ENCODE data around the gene CD24.

Gene CD24

DNA sequence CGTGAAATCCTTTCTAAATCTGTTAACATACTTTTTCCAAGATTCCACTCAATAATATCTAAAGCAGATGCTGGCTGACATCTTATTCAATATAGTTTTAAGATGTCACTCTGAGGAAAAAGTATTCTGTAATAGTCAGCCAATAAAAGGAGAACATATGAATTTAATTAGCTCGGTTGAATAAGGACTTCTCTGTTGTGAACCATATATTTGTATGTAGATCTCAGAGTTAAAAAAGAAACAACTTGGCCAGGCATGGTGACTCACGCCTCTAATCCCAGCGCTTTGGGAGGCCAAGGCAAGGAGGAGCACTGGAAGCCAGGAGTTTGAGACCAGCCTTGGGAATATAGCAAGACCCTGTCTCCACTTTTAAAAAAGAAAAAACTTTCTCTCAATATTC lies 7.4 kb upstream of the CD24 start:
- Histone ChIP-seq H3K4me1 (ENCODE audit: control insufficient read depth in 1 of 2, insufficient read depth in 2 of 2, low read length in 2 of 2) (no peaks in the 10 kb centered on the region), H3K36me3 (ENCODE audit: control insufficient read depth in 1 of 2, insufficient read depth in 2 of 2, low read length in 2 of 2) (no peaks in the 10 kb centered on the region), H3K27me3 (ENCODE audit: control insufficient read depth in 1 of 2, insufficient read depth in 2 of 2, low read length in 2 of 2) (peaks cover 0 to 4% of the 10 kb centered on the region in 2 donors), H3K9ac (ENCODE audit: low read depth in 1 of 2, low read length in 2 of 2) (no peak overlapping the region), H3K27ac (ENCODE audit: low read depth, low read length) (no peak overlapping the region), H3K9me3 (ENCODE audit: control insufficient read depth in 1 of 2, low read length in 2 of 2) (no peaks in the 10 kb centered on the region), H3K4me3 (ENCODE audit: low read depth in 1 of 2, low read length in 2 of 2) (no peak overlapping the region)

DNA sequence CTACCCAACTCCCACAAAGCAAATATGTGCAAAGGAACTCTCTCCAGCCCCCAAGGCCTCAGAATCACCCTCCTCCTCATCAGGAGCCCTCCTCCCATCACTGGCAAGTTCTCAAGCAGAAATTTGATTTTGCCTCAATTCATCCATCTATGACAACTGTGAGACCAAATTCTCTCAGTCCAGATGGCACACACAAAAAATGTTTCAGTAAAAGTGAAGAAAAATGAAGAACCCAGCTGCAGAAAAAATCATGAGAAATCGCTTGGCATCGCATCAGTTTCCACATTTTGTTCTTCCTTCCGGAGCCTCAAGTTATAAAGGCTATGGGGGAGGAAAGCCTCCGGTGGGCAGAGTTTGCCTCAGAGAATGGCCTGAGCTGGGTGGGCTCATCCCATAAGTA lies 6.4 kb upstream of the CD24 start:
- Histone ChIP-seq H3K4me1 (ENCODE audit: control insufficient read depth in 1 of 2, insufficient read depth in 2 of 2, low read length in 2 of 2) (peaks cover 4 to 6% of the 10 kb centered on the region in 2 donors), H3K36me3 (ENCODE audit: control insufficient read depth in 1 of 2, insufficient read depth in 2 of 2, low read length in 2 of 2) (no peaks in the 10 kb centered on the region), H3K27me3 (ENCODE audit: control insufficient read depth in 1 of 2, insufficient read depth in 2 of 2, low read length in 2 of 2) (peaks cover 0 to 4% of the 10 kb centered on the region in 2 donors), H3K27ac (ENCODE audit: low read depth, low read length) (no peak overlapping the region), H3K9me3 (ENCODE audit: control insufficient read depth in 1 of 2, low read length in 2 of 2) (no peaks in the 10 kb centered on the region), H3K9ac (ENCODE audit: low read depth in 1 of 2, low read length in 2 of 2) (no peak overlapping the region), H3K4me3 (ENCODE audit: low read depth in 1 of 2, low read length in 2 of 2) (no peak overlapping the region)

DNA sequence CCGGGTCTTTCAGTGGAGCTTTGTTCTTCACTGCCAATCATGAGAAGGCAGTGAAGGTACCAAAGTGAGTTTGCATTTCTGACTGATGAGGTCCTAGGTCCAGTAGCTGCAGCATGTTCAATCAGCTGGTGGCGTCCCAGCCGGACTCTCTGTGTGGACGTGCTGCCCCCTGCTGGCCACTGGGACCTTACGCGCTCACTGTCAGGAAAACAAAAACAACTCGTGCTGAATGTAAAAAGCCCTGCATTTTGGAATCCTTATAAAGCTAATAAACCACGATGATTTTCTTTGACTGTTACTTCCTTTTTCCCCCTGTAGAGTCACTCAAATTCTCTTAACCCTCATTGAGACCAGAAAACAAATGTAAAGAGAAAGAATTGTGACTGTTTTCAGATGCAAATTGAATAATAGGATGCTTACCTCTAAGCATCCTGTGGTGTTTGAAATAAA lies 4.9 kb upstream of the CD24 start:
- no peak overlapping the region for H3K27ac ChIP-seq (ENCODE audit: low read depth, low read length)
- no peaks in the 10 kb centered on the region for H3K36me3 ChIP-seq (ENCODE audit: control insufficient read depth in 1 of 2, insufficient read depth in 2 of 2, low read length in 2 of 2)
- no peak overlapping the region for H3K4me3 ChIP-seq (ENCODE audit: low read depth in 1 of 2, low read length in 2 of 2)
- no peaks in the 10 kb centered on the region for H3K9me3 ChIP-seq (ENCODE audit: control insufficient read depth in 1 of 2, low read length in 2 of 2)
- peaks cover 8 to 11% of the 10 kb centered on the region in 2 donors for H3K4me1 ChIP-seq (ENCODE audit: control insufficient read depth in 1 of 2, insufficient read depth in 2 of 2, low read length in 2 of 2)
- peaks cover 0 to 7% of the 10 kb centered on the region in 2 donors for H3K27me3 ChIP-seq (ENCODE audit: control insufficient read depth in 1 of 2, insufficient read depth in 2 of 2, low read length in 2 of 2)
- H3K9ac ChIP-seq (ENCODE audit: low read depth in 1 of 2, low read length in 2 of 2), result no peak overlapping the region

DNA sequence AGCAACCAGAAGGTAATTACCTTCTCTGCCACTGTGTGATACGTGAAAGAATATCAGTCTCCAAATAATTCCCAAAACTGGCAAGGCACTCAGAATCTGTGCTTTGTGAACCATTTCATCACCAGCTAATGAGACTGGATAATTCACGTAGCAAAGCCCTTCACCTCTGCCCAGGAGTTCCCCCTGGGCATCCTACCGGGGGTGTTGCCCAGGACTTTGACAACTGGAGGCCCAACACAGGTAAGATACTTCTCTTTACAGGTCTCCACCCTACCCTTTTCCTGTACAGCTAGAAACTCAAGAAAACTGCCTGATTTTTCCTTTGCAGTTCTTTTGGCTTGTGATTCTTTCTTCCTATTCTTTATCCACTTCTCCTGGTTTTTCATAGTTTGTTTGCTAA lies 2.7 kb upstream of the CD24 start:
- Histone ChIP-seq H3K4me3 (ENCODE audit: low read depth in 1 of 2, low read length in 2 of 2) (no peak overlapping the region), H3K36me3 (ENCODE audit: control insufficient read depth in 1 of 2, insufficient read depth in 2 of 2, low read length in 2 of 2) (no peaks in the 10 kb centered on the region), H3K27ac (ENCODE audit: low read depth, low read length) (no peak overlapping the region), H3K27me3 (ENCODE audit: control insufficient read depth in 1 of 2, insufficient read depth in 2 of 2, low read length in 2 of 2) (peaks cover 13 to 20% of the 10 kb centered on the region in 2 donors), H3K9me3 (ENCODE audit: control insufficient read depth in 1 of 2, low read length in 2 of 2) (no peaks in the 10 kb centered on the region), H3K4me1 (ENCODE audit: control insufficient read depth in 1 of 2, insufficient read depth in 2 of 2, low read length in 2 of 2) (peaks cover 8 to 25% of the 10 kb centered on the region in 2 donors), H3K9ac (ENCODE audit: low read depth in 1 of 2, low read length in 2 of 2) (no peak overlapping the region)

DNA sequence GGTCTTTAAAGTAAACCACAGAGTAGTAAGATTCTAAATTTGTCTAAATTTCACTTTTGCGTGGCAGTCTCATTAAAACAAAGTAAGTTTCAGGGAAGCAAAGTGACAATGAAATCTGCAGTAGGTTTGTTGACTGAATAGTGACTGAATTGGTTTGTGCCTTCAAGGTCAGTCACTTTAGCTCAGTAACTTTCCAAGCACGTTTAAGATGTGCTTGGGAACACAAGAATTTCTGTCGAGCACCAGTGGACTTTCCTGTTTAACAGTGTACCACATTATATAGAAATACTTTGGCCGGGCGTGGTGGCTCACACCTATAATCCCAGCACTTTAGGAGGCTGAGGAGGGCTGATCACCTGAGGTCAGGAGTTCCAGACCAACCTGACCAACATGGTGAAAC lies 1.7 kb upstream of the CD24 start:
- Histone ChIP-seq H3K27ac (ENCODE audit: low read depth, low read length) (no peak overlapping the region), H3K4me3 (ENCODE audit: low read depth in 1 of 2, low read length in 2 of 2) (no peak overlapping the region), H3K4me1 (ENCODE audit: control insufficient read depth in 1 of 2, insufficient read depth in 2 of 2, low read length in 2 of 2) (peaks cover 8 to 25% of the 10 kb centered on the region in 2 donors), H3K27me3 (ENCODE audit: control insufficient read depth in 1 of 2, insufficient read depth in 2 of 2, low read length in 2 of 2) (peaks cover 13 to 21% of the 10 kb centered on the region in 2 donors), H3K9ac (ENCODE audit: low read depth in 1 of 2, low read length in 2 of 2) (no peak overlapping the region), H3K9me3 (ENCODE audit: control insufficient read depth in 1 of 2, low read length in 2 of 2) (no peaks in the 10 kb centered on the region), H3K36me3 (ENCODE audit: control insufficient read depth in 1 of 2, insufficient read depth in 2 of 2, low read length in 2 of 2) (no peaks in the 10 kb centered on the region)

DNA sequence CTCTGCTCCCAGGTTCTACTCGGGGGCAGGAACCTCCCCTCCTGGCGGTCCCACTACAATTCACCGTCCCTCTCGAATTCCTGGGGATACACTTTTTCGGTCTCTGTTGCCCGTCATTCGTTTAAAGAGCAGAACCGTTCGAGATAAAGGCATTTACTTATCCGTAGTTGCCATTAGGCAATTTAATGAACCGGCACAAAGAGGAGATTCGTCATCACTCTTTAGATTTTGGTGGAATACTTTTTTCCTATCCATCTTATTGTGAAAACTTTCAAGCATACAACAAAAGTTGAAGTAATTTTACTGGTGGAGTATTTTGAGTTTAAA lies 1.2 kb upstream of the CD24 start:
- Histone ChIP-seq H3K4me3 (ENCODE audit: low read depth in 1 of 2, low read length in 2 of 2) (peak overlapping the region; percentile 45 to 55), H3K9me3 (ENCODE audit: control insufficient read depth in 1 of 2, low read length in 2 of 2) (no peaks in the 10 kb centered on the region), H3K27ac (ENCODE audit: low read depth, low read length) (no peak overlapping the region), H3K36me3 (ENCODE audit: control insufficient read depth in 1 of 2, insufficient read depth in 2 of 2, low read length in 2 of 2) (no peaks in the 10 kb centered on the region), H3K9ac (ENCODE audit: low read depth in 1 of 2, low read length in 2 of 2) (no peak overlapping the region), H3K27me3 (ENCODE audit: control insufficient read depth in 1 of 2, insufficient read depth in 2 of 2, low read length in 2 of 2) (peaks cover 13 to 21% of the 10 kb centered on the region in 2 donors), H3K4me1 (ENCODE audit: control insufficient read depth in 1 of 2, insufficient read depth in 2 of 2, low read length in 2 of 2) (peaks cover 8 to 25% of the 10 kb centered on the region in 2 donors)

DNA sequence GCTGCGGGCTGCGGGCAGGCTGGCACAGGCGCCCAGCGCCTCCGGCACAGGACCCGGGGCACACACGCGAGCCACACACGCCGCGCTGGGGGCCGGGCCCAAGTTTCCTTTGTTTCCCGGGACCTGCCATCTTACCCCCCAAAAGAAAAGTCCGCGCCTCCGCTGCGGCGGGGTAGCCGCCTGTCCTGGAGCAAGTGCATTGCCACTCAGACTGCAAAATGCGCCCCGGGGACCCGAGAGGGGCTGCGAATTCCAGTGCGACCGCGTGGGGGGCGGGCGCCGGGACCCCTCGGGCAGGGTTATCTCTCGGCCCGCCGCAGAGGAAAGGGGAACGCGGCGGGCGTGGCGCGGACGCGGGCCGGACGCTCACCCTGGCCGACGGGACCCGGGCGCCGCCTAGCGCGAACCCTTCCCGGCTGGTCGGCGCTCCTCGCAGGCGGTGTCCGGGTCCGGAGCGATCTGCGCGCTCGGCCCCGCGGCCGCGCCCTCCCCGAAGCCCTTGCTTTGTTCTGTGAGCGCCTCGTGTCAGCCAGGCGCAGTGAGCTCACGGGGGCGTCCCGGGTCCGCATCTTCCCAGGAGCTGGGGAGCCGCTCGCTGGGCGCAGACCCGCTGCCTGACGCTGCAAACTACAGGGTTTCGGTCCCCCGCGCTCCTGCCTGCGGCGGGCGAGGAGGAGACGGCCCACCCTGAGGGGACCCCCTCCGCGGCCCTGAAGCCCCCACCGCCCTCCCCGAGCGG lies 639 bp upstream of the CD24 start:
- H3K9ac ChIP-seq (ENCODE audit: low read depth in 1 of 2, low read length in 2 of 2), result peak overlapping the region; percentile 32 to 56
- H3K27me3 ChIP-seq (ENCODE audit: control insufficient read depth in 1 of 2, insufficient read depth in 2 of 2, low read length in 2 of 2), result peaks cover 13 to 21% of the 10 kb centered on the region in 2 donors
- peaks cover 8 to 25% of the 10 kb centered on the region in 2 donors for H3K4me1 ChIP-seq (ENCODE audit: control insufficient read depth in 1 of 2, insufficient read depth in 2 of 2, low read length in 2 of 2)
- H3K4me3 ChIP-seq (ENCODE audit: low read depth in 1 of 2, low read length in 2 of 2), result peak overlapping the region; percentile 55 to 61
- H3K9me3 ChIP-seq (ENCODE audit: control insufficient read depth in 1 of 2, low read length in 2 of 2), result no peaks in the 10 kb centered on the region
- H3K36me3 ChIP-seq (ENCODE audit: control insufficient read depth in 1 of 2, insufficient read depth in 2 of 2, low read length in 2 of 2), result no peaks in the 10 kb centered on the region
- H3K27ac ChIP-seq (ENCODE audit: low read depth, low read length), result peak overlapping the region; percentile 66

DNA sequence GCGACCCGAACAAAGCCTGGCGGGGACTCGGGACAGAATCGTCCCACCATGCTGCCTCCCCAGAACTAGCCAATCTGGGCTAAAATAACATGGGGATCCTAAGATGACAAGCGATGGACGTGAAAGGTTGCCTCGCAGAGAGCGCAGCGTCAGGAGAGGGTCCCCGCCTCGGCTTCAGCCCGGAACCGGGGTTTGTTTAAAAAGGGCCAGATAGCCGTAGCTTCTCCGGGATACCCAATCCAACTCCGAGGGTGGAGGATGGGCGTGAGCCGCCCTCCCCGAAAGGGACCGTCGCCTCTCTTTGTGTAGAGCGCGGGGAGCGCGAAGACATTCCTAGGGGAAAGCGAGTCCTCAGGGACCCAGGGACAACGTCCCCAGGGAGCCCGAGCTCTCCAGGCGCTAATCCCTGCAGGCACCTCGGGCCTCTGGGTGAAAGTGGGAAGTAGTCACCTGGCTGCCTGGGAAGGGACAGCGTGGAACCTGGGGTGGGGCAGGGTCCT lies 643 bp downstream of the CD24 start:
- H3K4me1 ChIP-seq (ENCODE audit: control insufficient read depth in 1 of 2, insufficient read depth in 2 of 2, low read length in 2 of 2), result peaks cover 8 to 25% of the 10 kb centered on the region in 2 donors
- peaks cover 13 to 21% of the 10 kb centered on the region in 2 donors for H3K27me3 ChIP-seq (ENCODE audit: control insufficient read depth in 1 of 2, insufficient read depth in 2 of 2, low read length in 2 of 2)
- no peaks in the 10 kb centered on the region for H3K36me3 ChIP-seq (ENCODE audit: control insufficient read depth in 1 of 2, insufficient read depth in 2 of 2, low read length in 2 of 2)
- peak overlapping the region; percentile 75 for H3K27ac ChIP-seq (ENCODE audit: low read depth, low read length)
- H3K4me3 ChIP-seq (ENCODE audit: low read depth in 1 of 2, low read length in 2 of 2), result peak overlapping the region; percentile 70 to 84
- H3K9ac ChIP-seq (ENCODE audit: low read depth in 1 of 2, low read length in 2 of 2), result peak overlapping the region; percentile 51 to 66
- no peaks in the 10 kb centered on the region for H3K9me3 ChIP-seq (ENCODE audit: control insufficient read depth in 1 of 2, low read length in 2 of 2)

DNA sequence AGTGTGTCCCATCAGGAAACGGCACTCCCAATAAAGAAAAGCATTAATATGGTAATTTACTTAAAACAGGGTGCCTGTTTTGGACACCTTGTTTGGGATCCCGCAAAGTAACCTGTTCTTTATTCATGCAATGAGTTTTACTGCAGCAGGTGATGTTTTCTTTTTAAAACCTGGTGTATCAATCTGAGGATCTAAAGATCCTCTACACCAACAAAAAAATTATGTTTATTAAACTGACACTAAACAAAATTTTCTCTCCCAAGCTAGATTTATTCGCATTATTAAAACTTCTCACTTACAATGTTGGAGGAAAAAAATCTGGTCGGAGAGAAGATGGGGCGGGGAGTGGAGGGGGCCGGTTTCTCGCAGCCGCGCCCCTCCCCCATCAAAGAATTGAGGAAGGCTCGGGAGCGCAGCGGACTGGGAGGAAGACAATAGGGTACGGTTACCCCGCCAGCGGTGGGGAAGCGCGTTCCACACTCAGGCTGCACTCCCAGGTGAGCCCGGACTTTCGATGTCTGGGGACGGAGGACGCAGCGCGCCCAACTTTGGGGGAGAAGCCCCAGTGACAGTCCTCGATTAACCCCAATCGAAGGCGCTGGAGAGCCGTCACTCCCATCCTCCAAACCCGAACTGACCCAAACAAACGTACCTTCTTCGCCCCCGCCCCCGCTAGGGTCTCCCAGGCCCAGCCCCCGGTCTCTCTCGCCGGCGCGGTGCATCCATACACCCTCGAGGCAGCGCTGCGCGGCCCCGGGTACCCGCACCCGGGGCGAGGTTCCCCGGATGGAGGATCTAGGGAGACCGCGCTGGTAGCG lies 1.3 kb downstream of the CD24 start:
- H3K27me3 ChIP-seq (ENCODE audit: control insufficient read depth in 1 of 2, insufficient read depth in 2 of 2, low read length in 2 of 2), result peaks cover 13 to 21% of the 10 kb centered on the region in 2 donors
- no peaks in the 10 kb centered on the region for H3K36me3 ChIP-seq (ENCODE audit: control insufficient read depth in 1 of 2, insufficient read depth in 2 of 2, low read length in 2 of 2)
- peak overlapping the region; percentile 75 for H3K27ac ChIP-seq (ENCODE audit: low read depth, low read length)
- H3K9me3 ChIP-seq (ENCODE audit: control insufficient read depth in 1 of 2, low read length in 2 of 2), result no peaks in the 10 kb centered on the region
- peak overlapping the region; percentile 70 to 84 for H3K4me3 ChIP-seq (ENCODE audit: low read depth in 1 of 2, low read length in 2 of 2)
- H3K4me1 ChIP-seq (ENCODE audit: control insufficient read depth in 1 of 2, insufficient read depth in 2 of 2, low read length in 2 of 2), result peaks cover 8 to 25% of the 10 kb centered on the region in 2 donors
- H3K9ac ChIP-seq (ENCODE audit: low read depth in 1 of 2, low read length in 2 of 2), result peak overlapping the region; percentile 51 to 66

DNA sequence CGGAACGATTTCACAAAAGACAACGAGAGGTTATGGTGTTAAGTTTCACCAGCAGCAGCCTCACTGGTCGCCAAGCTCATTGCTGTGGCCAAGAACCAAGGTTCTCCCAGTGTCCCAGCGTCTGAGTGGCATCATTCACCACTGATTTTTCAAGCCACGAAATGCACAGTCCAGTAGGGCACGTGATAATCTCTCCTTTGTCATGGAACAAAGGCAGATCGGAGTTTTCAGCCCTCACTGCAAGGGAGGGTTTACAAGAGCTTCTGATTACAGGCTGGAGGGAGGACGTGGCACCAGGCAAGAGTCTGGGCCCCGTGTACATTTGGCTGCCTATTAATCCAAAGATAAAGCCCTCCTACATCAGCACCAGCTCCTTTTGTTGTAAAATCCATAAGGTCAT lies 2.0 kb downstream of the CD24 start:
- peak overlapping the region; percentile 32 to 66 for H3K9ac ChIP-seq (ENCODE audit: low read depth in 1 of 2, low read length in 2 of 2)
- H3K4me3 ChIP-seq (ENCODE audit: low read depth in 1 of 2, low read length in 2 of 2), result peak overlapping the region; percentile 32 to 84
- H3K9me3 ChIP-seq (ENCODE audit: control insufficient read depth in 1 of 2, low read length in 2 of 2), result no peaks in the 10 kb centered on the region
- peaks cover 8 to 25% of the 10 kb centered on the region in 2 donors for H3K4me1 ChIP-seq (ENCODE audit: control insufficient read depth in 1 of 2, insufficient read depth in 2 of 2, low read length in 2 of 2)
- H3K27me3 ChIP-seq (ENCODE audit: control insufficient read depth in 1 of 2, insufficient read depth in 2 of 2, low read length in 2 of 2), result peaks cover 13 to 21% of the 10 kb centered on the region in 2 donors
- H3K36me3 ChIP-seq (ENCODE audit: control insufficient read depth in 1 of 2, insufficient read depth in 2 of 2, low read length in 2 of 2), result no peaks in the 10 kb centered on the region
- no peak overlapping the region for H3K27ac ChIP-seq (ENCODE audit: low read depth, low read length)
